ENCODE results near the gene VASH1.

VASH1 gene

DNA sequence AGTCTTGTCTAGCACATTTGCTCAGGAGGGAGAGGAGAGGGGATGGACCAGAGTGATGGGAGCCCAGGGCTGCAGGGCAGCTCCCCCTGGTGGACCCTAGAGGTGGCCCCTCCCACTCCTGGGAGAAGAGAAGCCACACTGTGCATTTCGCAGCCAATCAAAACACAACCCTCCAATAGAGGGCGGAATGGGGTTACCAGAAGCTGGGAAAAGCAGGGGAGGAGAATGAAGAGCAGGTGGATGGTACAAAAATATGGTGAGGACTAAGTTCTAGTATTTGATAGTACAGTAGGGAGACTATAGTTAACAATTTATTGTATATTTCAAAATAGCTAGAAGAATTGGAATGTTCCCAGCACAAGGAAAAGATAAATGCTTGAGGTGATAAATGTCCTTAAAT lies 23.6 kb downstream of the VASH1 start:
- Histone ChIP-seq H3K27ac (ENCODE audit: insufficient read depth, low read depth, low read length, poor library complexity, severe bottlenecking) (no peak overlapping the region), H3K4me3 (ENCODE audit: insufficient read depth, low read depth, low read length) (no peak overlapping the region), H3K27me3 (ENCODE audit: control insufficient read depth, insufficient read depth, low read length, poor library complexity, severe bottlenecking) (no peaks in the 10 kb centered on the region), H3K9me3 (ENCODE audit: control insufficient read depth, low read length) (no peaks in the 10 kb centered on the region), H3K36me3 (ENCODE audit: control insufficient read depth, insufficient read depth, low read length) (peaks cover 12% of the 10 kb centered on the region), H3K4me1 (ENCODE audit: control insufficient read depth, insufficient read depth, low read length) (no peaks in the 10 kb centered on the region)
- 9 to 17% methylated on average over 1 to 2 of the region's 2 CpGs for WGBS, 2 experiments

GRCh38 chr14:76786601-76787000 lies 25.3 kb downstream of the VASH1 start:
- Histone ChIP-seq H3K4me1 (ENCODE audit: control insufficient read depth, insufficient read depth, low read length) (no peaks in the 10 kb centered on the region), H3K27me3 (ENCODE audit: control insufficient read depth, insufficient read depth, low read length, poor library complexity, severe bottlenecking) (no peaks in the 10 kb centered on the region), H3K27ac (ENCODE audit: insufficient read depth, low read depth, low read length, poor library complexity, severe bottlenecking) (no peak overlapping the region), H3K36me3 (ENCODE audit: control insufficient read depth, insufficient read depth, low read length) (peaks cover 19% of the 10 kb centered on the region), H3K4me3 (ENCODE audit: insufficient read depth, low read depth, low read length) (no peak overlapping the region), H3K9me3 (ENCODE audit: control insufficient read depth, low read length) (no peaks in the 10 kb centered on the region)
- WGBS, 2 experiments = 91 to 99% methylated on average over 2 of the region's 2 CpGs

DNA sequence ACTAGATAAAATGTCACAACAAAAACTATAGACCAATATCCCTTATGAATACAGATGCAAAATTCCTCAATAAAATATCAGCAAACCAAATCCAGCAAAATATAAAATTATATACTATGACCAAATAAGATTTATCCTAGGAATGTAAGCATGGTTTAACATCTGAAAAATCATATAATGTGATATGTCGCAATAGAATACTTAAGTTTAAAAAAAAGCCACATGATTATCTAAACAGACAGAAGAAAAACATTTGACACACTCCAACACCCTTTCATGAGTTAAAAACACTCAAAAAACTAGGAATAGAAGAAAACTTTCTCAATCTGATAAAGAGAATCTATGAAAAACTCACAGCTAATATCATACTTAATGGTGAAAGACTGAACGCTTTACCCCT lies 31.2 kb downstream of the VASH1 start:
- Histone ChIP-seq H3K9me3 (ENCODE audit: control insufficient read depth, low read length) (no peaks in the 10 kb centered on the region), H3K4me1 (ENCODE audit: control insufficient read depth, insufficient read depth, low read length) (no peaks in the 10 kb centered on the region), H3K27ac (ENCODE audit: insufficient read depth, low read depth, low read length, poor library complexity, severe bottlenecking) (no peak overlapping the region), H3K4me3 (ENCODE audit: insufficient read depth, low read depth, low read length) (no peak overlapping the region), H3K27me3 (ENCODE audit: control insufficient read depth, insufficient read depth, low read length, poor library complexity, severe bottlenecking) (no peaks in the 10 kb centered on the region), H3K36me3 (ENCODE audit: control insufficient read depth, insufficient read depth, low read length) (peaks cover 11% of the 10 kb centered on the region)
- WGBS, 2 experiments = 82 to 100% methylated on average over 1 to 2 of the region's 2 CpGs

- Histone ChIP-seq H3K4me3 (ENCODE audit: insufficient read depth, low read depth, low read length) (no peak overlapping the region), H3K9me3 (ENCODE audit: control insufficient read depth, low read length) (no peaks in the 10 kb centered on the region), H3K4me1 (ENCODE audit: control insufficient read depth, insufficient read depth, low read length) (no peaks in the 10 kb centered on the region), H3K36me3 (ENCODE audit: control insufficient read depth, insufficient read depth, low read length) (peaks cover 11% of the 10 kb centered on the region), H3K27me3 (ENCODE audit: control insufficient read depth, insufficient read depth, low read length, poor library complexity, severe bottlenecking) (no peaks in the 10 kb centered on the region), H3K27ac (ENCODE audit: insufficient read depth, low read depth, low read length, poor library complexity, severe bottlenecking) (no peak overlapping the region)
- 91 to 95% methylated on average over 3 to 4 of the region's 4 CpGs for WGBS, 2 experiments
Observed at GRCh38 chr14:76793324-76793723, 32.1 kb downstream of the VASH1 start.

DNA sequence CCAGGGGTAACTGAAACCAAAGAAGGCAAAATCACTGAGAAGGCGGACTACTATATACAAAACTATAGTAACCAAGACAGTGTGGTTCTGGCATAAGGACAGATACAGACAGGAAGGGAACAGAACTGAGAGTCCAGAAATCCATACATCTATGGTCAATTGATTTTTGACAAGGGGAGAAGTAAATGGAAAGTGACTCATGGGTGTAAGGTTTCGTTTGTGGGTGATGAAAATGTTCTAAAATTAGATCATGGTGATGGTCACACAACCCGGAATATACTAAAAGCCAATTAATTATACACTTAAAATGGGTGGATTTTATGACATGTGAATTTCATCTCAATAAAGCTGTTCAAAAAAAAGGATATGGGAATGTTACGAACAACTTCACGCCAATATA lies 32.7 kb downstream of the VASH1 start:
- WGBS, 2 experiments = 91 to 95% methylated on average over 3 to 5 of the region's 5 CpGs
- Histone ChIP-seq H3K27me3 (ENCODE audit: control insufficient read depth, insufficient read depth, low read length, poor library complexity, severe bottlenecking) (no peaks in the 10 kb centered on the region), H3K36me3 (ENCODE audit: control insufficient read depth, insufficient read depth, low read length) (peaks cover 11% of the 10 kb centered on the region), H3K27ac (ENCODE audit: insufficient read depth, low read depth, low read length, poor library complexity, severe bottlenecking) (no peak overlapping the region), H3K4me1 (ENCODE audit: control insufficient read depth, insufficient read depth, low read length) (no peaks in the 10 kb centered on the region), H3K9me3 (ENCODE audit: control insufficient read depth, low read length) (no peaks in the 10 kb centered on the region), H3K4me3 (ENCODE audit: insufficient read depth, low read depth, low read length) (no peak overlapping the region)

DNA sequence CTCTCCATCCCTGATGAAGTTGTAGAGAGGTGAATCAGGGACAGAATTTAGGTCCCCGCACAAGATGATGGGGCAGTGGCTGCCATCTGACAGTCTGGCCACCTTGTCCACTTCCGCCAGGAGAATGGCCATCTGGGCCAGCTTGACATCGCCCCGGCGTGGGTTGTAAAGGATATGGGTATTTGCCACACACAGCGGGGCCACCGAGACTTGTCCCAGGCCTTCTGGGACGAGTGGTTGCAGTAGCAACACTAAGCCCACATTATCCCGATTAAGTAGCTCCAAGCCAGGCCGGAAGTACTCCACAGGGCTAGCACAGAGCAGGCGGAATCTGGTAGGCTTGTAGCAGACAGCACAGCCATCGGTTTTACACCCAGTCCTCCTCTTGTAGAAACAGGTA lies 45.2 kb downstream of the VASH1 start:
- peaks cover 3% of the 10 kb centered on the region for H3K4me1 ChIP-seq (ENCODE audit: control insufficient read depth, insufficient read depth, low read length)
- peaks cover 35% of the 10 kb centered on the region for H3K36me3 ChIP-seq (ENCODE audit: control insufficient read depth, insufficient read depth, low read length)
- no peak overlapping the region for H3K4me3 ChIP-seq (ENCODE audit: insufficient read depth, low read depth, low read length)
- H3K9me3 ChIP-seq (ENCODE audit: control insufficient read depth, low read length) = no peaks in the 10 kb centered on the region
- WGBS, 2 experiments = 93 to 95% methylated on average over 12 of the region's 12 CpGs
- H3K27ac ChIP-seq (ENCODE audit: insufficient read depth, low read depth, low read length, poor library complexity, severe bottlenecking) = no peak overlapping the region
- H3K27me3 ChIP-seq (ENCODE audit: control insufficient read depth, insufficient read depth, low read length, poor library complexity, severe bottlenecking) = no peaks in the 10 kb centered on the region

DNA sequence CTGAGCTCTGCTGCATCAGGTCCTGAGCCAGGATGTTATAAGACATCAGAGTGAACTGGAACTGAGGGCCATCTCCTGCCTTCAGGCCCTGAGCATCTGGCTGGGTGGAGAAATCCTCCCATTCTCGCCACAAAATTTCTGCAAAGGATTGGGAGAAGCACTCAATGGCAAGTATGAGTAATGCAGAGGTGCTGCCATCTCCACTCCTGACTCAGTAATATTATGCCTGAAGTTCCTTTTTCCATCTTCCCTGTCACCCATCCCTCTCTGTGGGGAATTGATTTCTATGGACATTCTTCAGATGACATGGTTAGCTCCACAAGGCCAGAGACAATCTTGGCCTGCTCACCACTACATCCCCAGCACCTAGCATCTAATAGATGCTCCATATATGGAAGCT lies 46.7 kb downstream of the VASH1 start:
- Histone ChIP-seq H3K27me3 (ENCODE audit: control insufficient read depth, insufficient read depth, low read length, poor library complexity, severe bottlenecking) (no peaks in the 10 kb centered on the region), H3K27ac (ENCODE audit: insufficient read depth, low read depth, low read length, poor library complexity, severe bottlenecking) (no peak overlapping the region), H3K4me1 (ENCODE audit: control insufficient read depth, insufficient read depth, low read length) (peaks cover 7% of the 10 kb centered on the region), H3K36me3 (ENCODE audit: control insufficient read depth, insufficient read depth, low read length) (peaks cover 26% of the 10 kb centered on the region), H3K4me3 (ENCODE audit: insufficient read depth, low read depth, low read length) (no peak overlapping the region), H3K9me3 (ENCODE audit: control insufficient read depth, low read length) (no peaks in the 10 kb centered on the region)
- 80 to 100% methylated on average over 1 of the region's 1 CpG for WGBS, 2 experiments

DNA sequence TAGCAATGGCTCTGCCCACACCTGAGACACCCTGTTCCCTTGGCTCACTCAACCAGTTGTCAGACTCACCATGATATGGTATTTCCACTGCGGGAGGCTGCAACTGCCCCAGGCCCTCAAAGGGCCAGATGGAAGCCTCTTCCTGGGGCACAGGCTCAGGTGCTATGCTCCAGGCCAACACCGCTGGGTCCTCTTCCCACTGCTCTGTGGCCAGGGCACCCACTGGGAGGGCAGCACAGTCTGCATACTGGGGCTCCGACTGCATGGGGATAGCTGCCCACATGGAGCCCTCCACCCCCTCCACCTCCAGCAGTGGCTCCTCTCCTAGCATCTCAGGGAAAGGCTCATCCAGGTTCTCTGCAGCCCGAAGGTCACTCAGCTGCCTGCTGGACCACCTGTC lies 47.7 kb downstream of the VASH1 start:
- 94 to 95% methylated on average over 4 of the region's 4 CpGs for WGBS, 2 experiments
- Histone ChIP-seq H3K4me3 (ENCODE audit: insufficient read depth, low read depth, low read length) (no peak overlapping the region), H3K4me1 (ENCODE audit: control insufficient read depth, insufficient read depth, low read length) (peaks cover 7% of the 10 kb centered on the region), H3K27me3 (ENCODE audit: control insufficient read depth, insufficient read depth, low read length, poor library complexity, severe bottlenecking) (no peaks in the 10 kb centered on the region), H3K36me3 (ENCODE audit: control insufficient read depth, insufficient read depth, low read length) (peaks cover 18% of the 10 kb centered on the region), H3K9me3 (ENCODE audit: control insufficient read depth, low read length) (no peaks in the 10 kb centered on the region), H3K27ac (ENCODE audit: insufficient read depth, low read depth, low read length, poor library complexity, severe bottlenecking) (no peak overlapping the region)

- Histone ChIP-seq H3K36me3 (ENCODE audit: control insufficient read depth, insufficient read depth, low read length) (peaks cover 12% of the 10 kb centered on the region), H3K4me3 (ENCODE audit: insufficient read depth, low read depth, low read length) (no peak overlapping the region), H3K4me1 (ENCODE audit: control insufficient read depth, insufficient read depth, low read length) (peaks cover 7% of the 10 kb centered on the region), H3K27ac (ENCODE audit: insufficient read depth, low read depth, low read length, poor library complexity, severe bottlenecking) (no peak overlapping the region), H3K9me3 (ENCODE audit: control insufficient read depth, low read length) (no peaks in the 10 kb centered on the region), H3K27me3 (ENCODE audit: control insufficient read depth, insufficient read depth, low read length, poor library complexity, severe bottlenecking) (no peaks in the 10 kb centered on the region)
- WGBS, 2 experiments = 86 to 93% methylated on average over 3 of the region's 3 CpGs
Observed at GRCh38 chr14:76810525-76810924, 49.3 kb downstream of the VASH1 start.

DNA sequence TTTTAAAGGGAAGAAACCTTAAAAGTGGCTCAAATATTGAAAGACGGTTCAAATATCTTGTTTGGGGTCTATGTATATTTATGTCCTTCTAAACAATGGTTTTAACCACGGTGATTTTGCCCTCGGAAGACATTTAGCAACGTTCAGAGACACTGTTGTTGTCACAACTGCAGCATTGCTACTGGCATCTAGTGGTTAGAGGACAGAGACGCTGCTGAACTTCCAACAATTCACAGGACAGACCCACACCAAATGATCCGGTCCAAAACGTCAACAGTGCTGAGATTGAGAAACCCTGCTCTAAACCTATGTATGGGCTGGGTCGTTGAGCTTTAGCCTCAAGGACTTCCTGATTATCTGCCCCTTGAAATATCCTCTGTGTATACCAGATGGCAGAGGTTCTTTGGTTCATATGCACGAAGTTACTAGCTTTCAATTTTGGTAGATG lies 49.7 kb downstream of the VASH1 start:
- Histone ChIP-seq H3K36me3 (ENCODE audit: control insufficient read depth, insufficient read depth, low read length) (peaks cover 12% of the 10 kb centered on the region), H3K4me3 (ENCODE audit: insufficient read depth, low read depth, low read length) (no peak overlapping the region), H3K27me3 (ENCODE audit: control insufficient read depth, insufficient read depth, low read length, poor library complexity, severe bottlenecking) (no peaks in the 10 kb centered on the region), H3K9me3 (ENCODE audit: control insufficient read depth, low read length) (no peaks in the 10 kb centered on the region), H3K4me1 (ENCODE audit: control insufficient read depth, insufficient read depth, low read length) (peaks cover 7% of the 10 kb centered on the region), H3K27ac (ENCODE audit: insufficient read depth, low read depth, low read length, poor library complexity, severe bottlenecking) (no peak overlapping the region)
- WGBS, 2 experiments = 28 to 30% methylated on average over 9 of the region's 9 CpGs

GRCh38 chr14:76811561-76811960 lies 50.3 kb downstream of the VASH1 start:
- peaks cover 12% of the 10 kb centered on the region for H3K36me3 ChIP-seq (ENCODE audit: control insufficient read depth, insufficient read depth, low read length)
- WGBS, 2 experiments = 83 to 90% methylated on average over 4 of the region's 4 CpGs
- H3K27me3 ChIP-seq (ENCODE audit: control insufficient read depth, insufficient read depth, low read length, poor library complexity, severe bottlenecking) = peaks cover 1% of the 10 kb centered on the region
- H3K27ac ChIP-seq (ENCODE audit: insufficient read depth, low read depth, low read length, poor library complexity, severe bottlenecking) = no peak overlapping the region
- no peaks in the 10 kb centered on the region for H3K9me3 ChIP-seq (ENCODE audit: control insufficient read depth, low read length)
- peaks cover 7% of the 10 kb centered on the region for H3K4me1 ChIP-seq (ENCODE audit: control insufficient read depth, insufficient read depth, low read length)
- peak overlapping the region; percentile 78 for H3K4me3 ChIP-seq (ENCODE audit: insufficient read depth, low read depth, low read length)
